ENCODE data around the gene KRTAP12-3. TPM values are rescaled to one million over a fixed set of nuclear protein-coding genes. Genes with fewer than 3 reads are reported as not detected.
"Not testable (repeated sequence)": the region's sequence is repeated elsewhere in the genome, so short reads cannot be mapped to it uniquely, and the experiment has no call there.

Gene KRTAP12-3
- total and polyA plus RNA-seq, 2 donors (not counting 1 experiment from before 2014, with no cell fraction given) = not detected

DNA sequence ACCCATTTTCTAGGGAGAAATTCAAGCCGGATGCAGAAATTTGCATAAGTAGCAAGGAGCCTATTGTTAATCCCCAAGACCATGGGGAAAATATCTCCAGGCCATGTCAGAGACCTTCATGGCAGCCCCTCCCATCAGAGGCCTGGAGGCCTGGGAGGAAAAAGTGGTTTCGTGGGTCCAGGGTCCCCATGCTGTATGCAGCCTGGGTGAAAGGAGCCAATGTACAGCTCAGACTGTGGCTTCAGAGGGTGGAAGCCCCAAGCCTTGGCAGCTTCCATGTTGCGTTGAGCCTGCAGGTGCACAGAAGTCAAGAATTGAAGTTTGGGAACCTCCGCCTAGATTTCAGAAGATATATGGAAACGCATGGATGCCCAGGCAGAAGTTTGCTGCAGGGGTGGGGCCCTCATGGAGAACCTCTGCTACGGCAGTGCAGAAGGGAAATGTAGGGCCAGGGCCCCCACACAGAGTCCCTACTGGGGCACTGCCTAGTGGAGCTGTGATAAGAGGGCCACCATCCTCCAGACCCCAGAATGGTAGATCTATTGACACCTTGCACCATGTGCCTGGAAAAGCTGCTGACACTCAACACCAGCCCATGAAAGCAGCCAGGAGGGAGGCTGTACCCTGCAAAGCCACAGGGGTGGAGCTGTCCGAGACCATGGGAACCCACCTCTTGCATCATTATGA, 47.4 kb upstream of the KRTAP12-3 start:
- H3K9ac ChIP-seq (ENCODE audit: low read length); ATAC-seq (ENCODE audit: low read depth); H3K4me3 ChIP-seq (ENCODE audit: control extremely low read depth in 1 of 5, extremely low read depth in 1 of 5, insufficient read depth in 1 of 5, low read depth in 2 of 5, low read length in 4 of 5); H3K4me1 ChIP-seq (ENCODE audit: control insufficient read depth in 2 of 2, insufficient read depth in 2 of 2, low read length in 2 of 2); H3K4me2 ChIP-seq (replicated peaks; ENCODE audit: low read depth, low read length, poor library complexity, severe bottlenecking); H3K27ac Mint-ChIP-seq; H3K27me3 ChIP-seq (replicated peaks in 1 of 4; ENCODE audit: control extremely low read depth in 1 of 4, control insufficient read depth in 3 of 4, insufficient read depth in 4 of 4, low read length in 3 of 4); H3K4me1 Mint-ChIP-seq; H2AFZ ChIP-seq (ENCODE audit: insufficient read depth, low read depth, low read length, poor library complexity, severe bottlenecking); POLR2A ChIA-PET; CTCF ChIA-PET; H3K4me3 Mint-ChIP-seq; H3K79me2 ChIP-seq (ENCODE audit: control insufficient read depth, insufficient read depth, low read length); DNase-seq; intact Hi-C loops (cut with micrococcal nuclease); H3K36me3 ChIP-seq (replicated peaks in 1 of 2; ENCODE audit: control extremely low read depth in 1 of 2, control insufficient read depth in 1 of 2, extremely low read depth in 1 of 2, insufficient read depth in 2 of 2, low read length in 1 of 2); H4K20me1 ChIP-seq (ENCODE audit: control insufficient read depth, insufficient read depth, low read length, poor library complexity, severe bottlenecking); H3K27ac ChIP-seq (ENCODE audit: low read length in 2 of 2): not testable (repeated sequence)
- H3K9me3 Mint-ChIP-seq (ENCODE audit: insufficient read depth) = peaks cover 19% of the 10 kb centered on the region
- 94% methylated on average over 6 of the region's 7 CpGs for WGBS (ENCODE audit: insufficient coverage)
- peaks cover 25% of the 10 kb centered on the region for H3K27me3 Mint-ChIP-seq
- peaks cover 4 to 31% (median 25%) of the 10 kb centered on the region in 3 donors for H3K9me3 ChIP-seq (ENCODE audit: control extremely low read depth in 1 of 3, control insufficient read depth in 2 of 3, insufficient read depth in 1 of 3, low read length in 2 of 3)

DNA sequence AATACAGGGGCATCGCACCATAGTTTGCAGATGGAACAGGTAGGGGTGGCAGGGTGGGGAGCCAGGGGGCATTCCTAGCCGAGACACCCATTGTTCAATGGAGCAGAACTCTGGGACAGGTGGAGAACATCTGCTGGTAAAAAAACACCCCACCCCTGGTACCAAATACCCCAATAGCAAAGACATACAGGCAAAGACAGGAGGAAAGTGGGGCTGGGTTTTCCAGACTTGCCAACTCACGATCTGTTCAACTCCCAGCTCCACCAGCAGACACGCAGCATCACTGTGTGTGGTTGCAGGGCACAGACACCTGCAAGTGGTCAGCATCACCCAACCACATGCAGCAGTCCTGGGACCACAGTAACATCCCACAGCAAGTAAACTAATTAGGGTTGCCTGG, 46.2 kb upstream of the KRTAP12-3 start:
- ChIA-PET POLR2A (no interaction called here), CTCF (no interaction called here)
- Histone ChIP-seq H3K9me3 (ENCODE audit: control extremely low read depth in 1 of 3, control insufficient read depth in 2 of 3, insufficient read depth in 1 of 3, low read length in 2 of 3) (peaks cover 4 to 39% (median 25%) of the 10 kb centered on the region in 3 donors), H3K9ac (ENCODE audit: low read length) (no peak overlapping the region), H3K27ac (ENCODE audit: low read length in 2 of 2) (no peak overlapping the region), H4K20me1 (ENCODE audit: control insufficient read depth, insufficient read depth, low read length, poor library complexity, severe bottlenecking) (no peaks in the 10 kb centered on the region), H3K79me2 (ENCODE audit: control insufficient read depth, insufficient read depth, low read length) (no peaks in the 10 kb centered on the region), H3K27me3 (replicated peaks in 1 of 4; ENCODE audit: control extremely low read depth in 1 of 4, control insufficient read depth in 3 of 4, insufficient read depth in 4 of 4, low read length in 3 of 4) (peaks cover 0 to 3% (median 1%) of the 10 kb centered on the region in 4 experiments), H3K36me3 (replicated peaks in 1 of 2; ENCODE audit: control extremely low read depth in 1 of 2, control insufficient read depth in 1 of 2, extremely low read depth in 1 of 2, insufficient read depth in 2 of 2, low read length in 1 of 2) (no peaks in the 10 kb centered on the region), H3K4me3 (ENCODE audit: control extremely low read depth in 1 of 5, extremely low read depth in 1 of 5, insufficient read depth in 1 of 5, low read depth in 2 of 5, low read length in 4 of 5) (no peak overlapping the region), H3K4me1 (ENCODE audit: control insufficient read depth in 2 of 2, insufficient read depth in 2 of 2, low read length in 2 of 2) (no peaks in the 10 kb centered on the region), H3K4me2 (replicated peaks; ENCODE audit: low read depth, low read length, poor library complexity, severe bottlenecking) (no peak overlapping the region), H2AFZ (ENCODE audit: insufficient read depth, low read depth, low read length, poor library complexity, severe bottlenecking) (no peak overlapping the region)
- DNase-seq (no peak), ATAC-seq (ENCODE audit: low read depth) (no peak)
- Mint-ChIP-seq H3K4me1 (no peaks in the 10 kb centered on the region), H3K27me3 (peaks cover 18% of the 10 kb centered on the region), H3K9me3 (ENCODE audit: insufficient read depth) (peaks cover 15% of the 10 kb centered on the region), H3K27ac (no peak overlapping the region), H3K4me3 (no peak overlapping the region)
- 85% methylated on average over 2 of the region's 4 CpGs for WGBS (ENCODE audit: insufficient coverage)
- intact Hi-C loops (cut with micrococcal nuclease) = no loop called here
- TF ChIP-seq, protein P1, sequence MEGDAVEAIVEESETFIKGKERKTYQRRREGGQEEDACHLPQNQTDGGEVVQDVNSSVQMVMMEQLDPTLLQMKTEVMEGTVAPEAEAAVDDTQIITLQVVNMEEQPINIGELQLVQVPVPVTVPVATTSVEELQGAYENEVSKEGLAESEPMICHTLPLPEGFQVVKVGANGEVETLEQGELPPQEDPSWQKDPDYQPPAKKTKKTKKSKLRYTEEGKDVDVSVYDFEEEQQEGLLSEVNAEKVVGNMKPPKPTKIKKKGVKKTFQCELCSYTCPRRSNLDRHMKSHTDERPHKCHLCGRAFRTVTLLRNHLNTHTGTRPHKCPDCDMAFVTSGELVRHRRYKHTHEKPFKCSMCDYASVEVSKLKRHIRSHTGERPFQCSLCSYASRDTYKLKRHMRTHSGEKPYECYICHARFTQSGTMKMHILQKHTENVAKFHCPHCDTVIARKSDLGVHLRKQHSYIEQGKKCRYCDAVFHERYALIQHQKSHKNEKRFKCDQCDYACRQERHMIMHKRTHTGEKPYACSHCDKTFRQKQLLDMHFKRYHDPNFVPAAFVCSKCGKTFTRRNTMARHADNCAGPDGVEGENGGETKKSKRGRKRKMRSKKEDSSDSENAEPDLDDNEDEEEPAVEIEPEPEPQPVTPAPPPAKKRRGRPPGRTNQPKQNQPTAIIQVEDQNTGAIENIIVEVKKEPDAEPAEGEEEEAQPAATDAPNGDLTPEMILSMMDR (IDR thresholded peaks at IDR 0.05) = no peak
- no peak for TF ChIP-seq EZH2 (IDR thresholded peaks at IDR 0.05; ENCODE audit: borderline replicate concordance, insufficient read depth, low read depth, low read length, poor library complexity, severe bottlenecking)
